Colonic mucosa (tissue), 4 donors: ENCODE results near the gene TMEM120B. TPM values are rescaled to one million over a fixed set of nuclear protein-coding genes. Genes with fewer than 3 reads are reported as not detected.

Experiments used
- DNase-seq: peaks from one replicate; pipeline ENCODE4 v3.0.0-alpha.2; 2020
- H3K27ac ChIP-seq: fragments of 200-600 bp; one replicate; pipeline ENCODE4 v1.8.0; 2021
- H3K27me3 ChIP-seq: fragments of 200-600 bp; one replicate; pipeline ENCODE4 v1.8.0; 2021
- H3K36me3 ChIP-seq: fragments of 200-600 bp; one replicate; pipeline ENCODE4 v1.8.0; 2021
- H3K4me1 ChIP-seq: fragments of 200-600 bp; one replicate; pipeline ENCODE4 v1.8.0; 2021; ENCODE audit warnings: mild to moderate bottlenecking
- H3K4me3 ChIP-seq: fragments of 200-600 bp; one replicate; pipeline ENCODE4 v1.8.0; 2021
- H3K9ac ChIP-seq, 2 donors: one replicate each; pipeline ENCODE4 v1.7.0; 2013; ENCODE audit warnings: control low read depth in 2 of 2, low read depth in 2 of 2, low read length in 2 of 2
- H3K9me3 ChIP-seq: fragments of 200-600 bp; one replicate; pipeline ENCODE4 v1.8.0; 2021
- CTCF ChIP-seq: fragments of 200-600 bp; IDR thresholded peaks from one replicate; pipeline ENCODE4 v1.8.0; 2022; ENCODE audit warnings: antibody characterized with exemption, mild to moderate bottlenecking
- intact Hi-C: fragments of 100-400 bp; cut with DNase I; formaldehyde crosslinking; loops from one replicate; pipeline ENCODE4 v1.14.1; 2022
- total RNA-seq, 2 donors: library from RNA; stranded (reverse); fragmentation: NEBNext Ultra II Directional in 1 of 2; extraction: Animal tissue kit (Norgen Biotek cat#: 25700) in 1 of 2; gene quantifications; one replicate each; pipeline ENCODE4 v1.2.1, GENCODE V29; 2021
- donor health status: healthy.
- donor health status: DM: no; HTN: no; CAD: no.
- donor health status: DM: no; HTN: no; CAD: no.

The TMEM120B gene
- total RNA-seq, 2 donors from 2014 or later: 3.9 to 6.5 TPM

DNA sequence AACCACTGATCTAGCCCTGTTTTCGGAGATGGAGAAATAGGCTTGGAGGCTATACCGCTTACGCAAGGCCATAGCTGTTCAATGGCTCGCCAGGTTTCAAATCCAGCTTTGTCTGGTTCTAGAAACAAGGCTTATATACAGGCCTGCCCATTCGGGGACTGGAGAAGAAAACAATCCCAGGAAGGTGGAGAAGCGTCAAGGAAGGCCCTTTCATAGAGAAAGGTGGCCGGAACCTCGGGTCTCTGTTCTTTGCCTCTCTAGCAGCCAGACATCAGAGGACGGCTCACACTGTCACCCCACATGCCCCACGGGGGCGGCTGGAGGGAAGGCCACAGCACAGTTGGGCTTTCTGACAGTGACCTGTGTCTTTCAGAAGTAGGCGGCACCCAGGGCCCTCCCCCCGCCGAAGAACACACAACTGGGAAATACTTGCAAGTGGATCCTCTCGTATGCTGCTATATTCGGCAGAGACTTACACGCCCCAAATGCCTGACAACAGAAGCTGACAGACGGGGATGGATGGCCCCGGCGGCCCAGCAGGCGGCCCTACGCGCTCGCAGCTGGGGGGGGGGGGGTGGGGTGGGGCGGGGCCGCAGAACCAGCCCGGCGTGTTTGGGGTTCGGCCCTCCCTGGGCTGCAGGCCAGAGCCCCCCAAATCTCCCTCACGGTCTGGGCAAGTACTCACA is 86.7 kb downstream of the TMEM120B start:
- peaks cover 30% of the 10 kb centered on the region for H3K4me1 ChIP-seq
- no peaks in the 10 kb centered on the region for H3K9me3 ChIP-seq
- TF ChIP-seq CTCF: no peak
- intact Hi-C loops: no loop called here
- H3K9ac ChIP-seq: peak overlapping the region; percentile 91 to 99
- peak overlapping the region; percentile 77 for H3K4me3 ChIP-seq
- H3K27me3 ChIP-seq: no peaks in the 10 kb centered on the region
- DNase-seq: peak; percentile 84
- no peaks in the 10 kb centered on the region for H3K36me3 ChIP-seq
- peak overlapping the region; percentile 100 for H3K27ac ChIP-seq

GRCh38 chr12:121799842-121800693 is 87.5 kb downstream of the TMEM120B start:
- no peak for TF ChIP-seq CTCF
- Histone ChIP-seq H3K4me1 (peaks cover 29% of the 10 kb centered on the region), H3K4me3 (peak overlapping the region; percentile 77), H3K9ac (peak overlapping the region; percentile 81 to 91), H3K27ac (peak overlapping the region; percentile 100), H3K27me3 (no peaks in the 10 kb centered on the region), H3K9me3 (no peaks in the 10 kb centered on the region), H3K36me3 (no peaks in the 10 kb centered on the region)
- DNase-seq: peak; percentile 94
- intact Hi-C loops: no loop called here

DNA sequence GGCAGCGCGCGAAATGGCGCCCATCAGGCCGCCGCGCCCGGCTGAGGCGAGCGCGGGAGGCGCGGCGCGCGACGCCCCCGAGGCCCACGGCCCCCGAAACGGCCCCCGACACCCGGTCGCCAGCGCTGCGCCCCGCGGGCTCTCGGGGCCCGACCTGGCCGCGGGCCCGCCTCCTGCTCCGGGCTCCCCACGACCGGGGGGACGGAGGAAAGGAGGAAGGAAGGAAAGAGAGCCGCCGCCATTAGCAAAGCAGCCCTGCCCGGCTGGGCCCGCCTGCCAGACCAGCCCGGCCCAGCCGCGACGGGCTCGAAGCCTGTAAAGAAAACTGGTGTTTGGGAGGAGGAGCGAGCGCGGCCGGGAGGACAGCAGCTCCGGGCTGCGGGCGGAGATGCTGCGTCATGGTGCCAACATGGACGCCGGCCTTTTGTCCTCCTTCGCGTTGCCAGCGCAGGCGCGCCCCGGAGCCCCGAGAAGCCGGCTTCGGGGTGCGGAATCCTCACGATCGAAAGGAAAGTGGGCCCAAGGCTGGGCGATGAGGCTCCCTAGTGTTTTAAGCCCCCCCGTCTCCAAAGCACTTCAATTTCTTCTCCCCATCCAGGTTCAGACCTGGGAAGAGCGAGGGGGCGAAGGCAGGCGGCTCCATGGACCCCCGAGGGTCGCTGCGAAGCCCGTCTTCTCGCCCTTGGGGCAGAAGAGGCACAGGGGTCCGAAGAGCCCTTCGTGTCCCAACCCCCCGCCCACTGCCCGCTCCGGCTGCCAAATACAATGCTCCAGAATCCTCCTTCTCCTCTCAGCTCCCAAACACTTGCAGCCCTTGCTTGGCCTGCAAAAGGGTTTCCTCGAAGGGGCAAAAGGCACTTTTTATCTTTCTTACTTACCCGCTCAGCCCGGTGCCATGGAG is 88.4 kb downstream of the TMEM120B start:
- TF ChIP-seq CTCF: no peak
- H3K27ac ChIP-seq: peak overlapping the region; percentile 100
- H3K9ac ChIP-seq: peak overlapping the region; percentile 80 to 91
- no peaks in the 10 kb centered on the region for H3K27me3 ChIP-seq
- H3K4me1 ChIP-seq: peaks cover 22% of the 10 kb centered on the region
- H3K4me3 ChIP-seq: peak overlapping the region; percentile 77
- peak; percentile 78 for DNase-seq
- H3K36me3 ChIP-seq: no peaks in the 10 kb centered on the region
- intact Hi-C loops: no loop called here
- H3K9me3 ChIP-seq: no peaks in the 10 kb centered on the region

GRCh38 chr12:121801595-121802484 is 89.3 kb downstream of the TMEM120B start:
- H3K4me3 ChIP-seq: peak overlapping the region; percentile 77
- H3K36me3 ChIP-seq: no peaks in the 10 kb centered on the region
- peak overlapping the region; percentile 80 to 91 for H3K9ac ChIP-seq
- peak; percentile 37 for DNase-seq
- peak overlapping the region; percentile 100 for H3K27ac ChIP-seq
- H3K9me3 ChIP-seq: no peaks in the 10 kb centered on the region
- H3K27me3 ChIP-seq: no peaks in the 10 kb centered on the region
- TF ChIP-seq CTCF: no peak
- intact Hi-C loops: no loop called here
- peaks cover 15% of the 10 kb centered on the region for H3K4me1 ChIP-seq
